Measurements from ENCODE around the gene FKBP1A. TPM values are rescaled to one million over a fixed set of nuclear protein-coding genes. Genes with fewer than 3 reads are reported as not detected.
"Not testable (repeated sequence)": the region's sequence is repeated elsewhere in the genome, so short reads cannot be mapped to it uniquely, and the experiment has no call there.

FKBP1A gene
- total and polyA plus RNA-seq, 2 experiments from 2014 or later, result 95.1 to 162 TPM

DNA sequence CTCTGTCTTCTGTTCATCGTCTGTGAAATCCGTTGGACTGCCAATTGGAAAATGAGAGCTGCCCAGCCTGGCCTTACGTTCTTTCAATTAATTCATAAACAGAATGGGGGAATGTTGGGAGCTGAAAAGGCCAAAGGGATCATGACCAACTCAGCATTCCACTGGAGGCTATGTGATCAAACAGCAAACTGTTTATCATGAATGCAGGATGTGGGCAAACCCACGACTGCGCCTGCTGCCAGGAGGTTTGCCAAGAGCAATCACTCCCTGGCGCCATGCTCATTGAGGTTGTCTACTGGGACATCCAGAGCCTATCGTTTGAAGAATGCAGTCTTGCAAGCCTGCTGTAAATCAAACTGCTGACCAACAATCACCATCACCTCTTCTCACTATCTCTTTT lies 9.3 kb upstream of the FKBP1A start:
- TF ChIP-seq, protein P1, sequence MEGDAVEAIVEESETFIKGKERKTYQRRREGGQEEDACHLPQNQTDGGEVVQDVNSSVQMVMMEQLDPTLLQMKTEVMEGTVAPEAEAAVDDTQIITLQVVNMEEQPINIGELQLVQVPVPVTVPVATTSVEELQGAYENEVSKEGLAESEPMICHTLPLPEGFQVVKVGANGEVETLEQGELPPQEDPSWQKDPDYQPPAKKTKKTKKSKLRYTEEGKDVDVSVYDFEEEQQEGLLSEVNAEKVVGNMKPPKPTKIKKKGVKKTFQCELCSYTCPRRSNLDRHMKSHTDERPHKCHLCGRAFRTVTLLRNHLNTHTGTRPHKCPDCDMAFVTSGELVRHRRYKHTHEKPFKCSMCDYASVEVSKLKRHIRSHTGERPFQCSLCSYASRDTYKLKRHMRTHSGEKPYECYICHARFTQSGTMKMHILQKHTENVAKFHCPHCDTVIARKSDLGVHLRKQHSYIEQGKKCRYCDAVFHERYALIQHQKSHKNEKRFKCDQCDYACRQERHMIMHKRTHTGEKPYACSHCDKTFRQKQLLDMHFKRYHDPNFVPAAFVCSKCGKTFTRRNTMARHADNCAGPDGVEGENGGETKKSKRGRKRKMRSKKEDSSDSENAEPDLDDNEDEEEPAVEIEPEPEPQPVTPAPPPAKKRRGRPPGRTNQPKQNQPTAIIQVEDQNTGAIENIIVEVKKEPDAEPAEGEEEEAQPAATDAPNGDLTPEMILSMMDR (IDR thresholded peaks at IDR 0.05; ENCODE audit: low read depth, low read length), result no peak
- peaks cover 30% of the 10 kb centered on the region for H3K27me3 ChIP-seq
- no peaks in the 10 kb centered on the region for H3K9me3 ChIP-seq (ENCODE audit: low read depth)
- H3K27ac ChIP-seq, result no peak overlapping the region
- H3K36me3 ChIP-seq, result no peaks in the 10 kb centered on the region
- no peak overlapping the region for H3K4me3 ChIP-seq
- DNase-seq (ENCODE audit: low read depth in 1 of 2, low spot score in 1 of 2), result peak in 1 of 2 donors; percentile 67
- no peaks in the 10 kb centered on the region for H3K4me1 ChIP-seq (ENCODE audit: low read depth)

DNA sequence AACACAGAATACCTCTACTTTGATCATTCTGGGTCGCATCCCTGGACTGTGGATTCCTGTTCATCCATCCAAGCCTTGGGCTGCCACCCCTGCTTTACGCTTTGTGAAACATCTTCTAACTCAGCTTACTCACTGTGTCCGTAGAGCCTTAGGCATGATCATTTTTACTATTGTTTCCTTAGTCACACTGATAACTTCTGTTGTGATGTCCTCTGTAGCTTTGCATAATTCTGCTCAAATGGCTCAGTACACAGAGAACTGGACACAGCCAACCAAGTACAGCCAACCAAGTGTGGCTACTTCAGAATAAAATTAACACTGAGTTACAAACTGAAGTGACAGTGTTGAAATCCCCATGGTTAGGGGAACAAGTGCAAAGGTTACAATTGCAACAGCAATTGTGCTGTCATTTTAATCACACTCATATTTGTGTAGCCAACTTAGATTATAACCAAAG lies 8.6 kb upstream of the FKBP1A start:
- Histone ChIP-seq H3K4me1 (ENCODE audit: low read depth) (no peaks in the 10 kb centered on the region), H3K27ac (no peak overlapping the region), H3K4me3 (no peak overlapping the region), H3K9me3 (ENCODE audit: low read depth) (no peaks in the 10 kb centered on the region), H3K27me3 (peaks cover 36% of the 10 kb centered on the region), H3K36me3 (no peaks in the 10 kb centered on the region)
- DNase-seq (ENCODE audit: low read depth in 1 of 2, low spot score in 1 of 2), result no peak
- TF ChIP-seq, protein P1 (IDR thresholded peaks at IDR 0.05; ENCODE audit: low read depth, low read length), result no peak

DNA sequence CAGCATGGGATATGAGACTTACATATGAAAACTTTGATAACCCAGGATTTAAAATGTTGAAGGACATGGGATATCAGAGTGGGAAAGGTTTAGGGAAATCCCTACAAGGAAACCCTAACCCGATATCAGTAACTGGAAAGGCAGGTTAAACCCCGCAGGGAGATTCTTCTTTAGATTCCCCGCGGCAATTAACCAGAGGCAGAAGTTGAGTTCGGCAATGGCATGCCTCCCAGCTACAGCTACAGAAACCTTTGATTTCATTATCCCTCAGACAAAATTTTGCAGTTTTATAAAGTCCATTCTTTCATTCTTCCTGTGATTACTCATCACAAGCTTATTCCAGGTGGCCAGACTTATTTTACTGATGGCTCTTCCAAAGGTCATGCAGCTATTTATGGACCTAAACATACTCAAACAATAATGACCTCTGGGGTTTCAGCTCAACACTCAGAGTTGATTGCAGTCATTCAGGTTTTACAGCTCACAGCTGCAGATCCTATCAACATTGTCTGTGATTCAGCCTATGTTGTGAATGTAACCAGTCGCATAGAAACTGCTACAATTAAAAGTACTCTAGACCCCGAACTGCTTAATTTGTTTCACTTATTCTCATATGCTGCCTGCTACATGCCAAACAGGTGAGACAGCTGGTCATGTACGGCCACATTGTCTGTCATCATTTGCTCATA lies 7.0 kb upstream of the FKBP1A start:
- H3K4me3 ChIP-seq; H3K27ac ChIP-seq; H3K4me1 ChIP-seq (ENCODE audit: low read depth); H3K9me3 ChIP-seq (ENCODE audit: low read depth); H3K36me3 ChIP-seq: not testable (repeated sequence)
- H3K27me3 ChIP-seq, result peaks cover 49% of the 10 kb centered on the region
- peak in 1 of 2 donors; percentile 35 for DNase-seq (ENCODE audit: low read depth in 1 of 2, low spot score in 1 of 2)

DNA sequence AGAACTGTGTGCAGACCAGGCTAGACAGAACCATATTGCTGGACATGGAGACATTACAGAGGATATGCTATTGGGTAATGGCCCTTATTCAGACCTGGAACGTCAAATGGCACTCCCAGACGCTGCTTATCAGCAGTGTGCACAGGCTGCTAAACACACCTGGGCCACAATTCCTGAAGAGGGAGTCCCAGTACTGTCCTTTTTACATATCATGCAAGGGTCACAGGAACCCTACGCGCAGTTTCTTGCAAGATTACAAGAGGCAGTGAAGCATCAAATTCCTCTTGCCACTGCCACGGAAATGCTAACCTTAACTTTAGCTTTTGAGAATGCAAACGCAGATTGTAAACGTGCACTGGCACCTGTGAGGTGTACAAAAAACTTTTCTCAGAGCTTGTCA lies 5.3 kb upstream of the FKBP1A start:
- not testable (repeated sequence) for H3K27ac ChIP-seq; H3K9me3 ChIP-seq (ENCODE audit: low read depth); H3K36me3 ChIP-seq; H3K4me1 ChIP-seq (ENCODE audit: low read depth); DNase-seq (ENCODE audit: low read depth in 1 of 2, low spot score in 1 of 2); H3K4me3 ChIP-seq
- peaks cover 60% of the 10 kb centered on the region for H3K27me3 ChIP-seq

DNA sequence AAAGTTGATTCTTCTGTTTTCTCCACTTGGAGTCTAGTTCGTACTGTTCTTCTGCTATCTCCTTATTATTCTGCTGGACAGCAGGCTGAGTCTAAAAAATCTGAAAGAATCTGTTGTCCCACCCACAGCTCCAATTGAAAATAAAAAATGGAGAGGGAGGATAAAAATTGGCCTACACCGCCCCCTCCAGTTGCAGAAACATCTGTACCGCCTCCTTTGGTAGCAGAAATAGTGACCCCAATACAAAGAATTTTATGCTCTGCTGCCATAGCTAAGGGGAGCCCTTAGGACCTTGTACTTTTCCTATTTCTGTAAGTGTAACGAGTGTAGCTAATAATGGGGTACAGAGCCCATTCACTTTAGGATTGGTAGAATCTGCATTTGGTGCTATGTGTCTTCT lies 4.9 kb upstream of the FKBP1A start:
- Histone ChIP-seq H3K4me1 (ENCODE audit: low read depth) (no peaks in the 10 kb centered on the region), H3K27me3 (peaks cover 57% of the 10 kb centered on the region), H3K27ac (no peak overlapping the region), H3K9me3 (ENCODE audit: low read depth) (no peaks in the 10 kb centered on the region), H3K4me3 (no peak overlapping the region), H3K36me3 (no peaks in the 10 kb centered on the region)
- TF ChIP-seq, protein P1 (IDR thresholded peaks at IDR 0.05; ENCODE audit: low read depth, low read length), result peak; percentile 39
- DNase-seq (ENCODE audit: low read depth in 1 of 2, low spot score in 1 of 2), result peak in 1 of 2 donors; percentile 39

DNA sequence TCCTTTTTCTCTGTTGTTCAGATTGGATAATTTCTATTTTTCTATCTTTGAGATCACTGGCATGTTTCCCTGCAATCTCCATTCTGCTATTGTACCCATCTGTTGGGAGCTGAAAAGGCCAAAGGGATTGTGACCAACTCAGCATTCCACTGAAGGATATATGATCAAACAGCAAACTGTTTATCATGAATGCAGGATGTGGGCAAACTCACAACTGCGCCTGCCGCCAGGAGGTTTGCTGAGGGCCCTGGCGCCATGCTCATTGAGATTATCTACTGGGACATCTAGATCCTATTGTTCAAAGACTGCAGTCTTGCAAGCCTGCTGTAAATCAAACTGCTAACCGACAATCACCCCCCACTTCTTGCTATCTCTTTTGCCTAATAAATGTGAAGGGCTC lies 3.8 kb upstream of the FKBP1A start:
- H3K27me3 ChIP-seq, result peaks cover 57% of the 10 kb centered on the region
- no peaks in the 10 kb centered on the region for H3K36me3 ChIP-seq
- no peak overlapping the region for H3K27ac ChIP-seq
- DNase-seq (ENCODE audit: low read depth in 1 of 2, low spot score in 1 of 2), result no peak
- TF ChIP-seq, protein P1 (IDR thresholded peaks at IDR 0.05; ENCODE audit: low read depth, low read length), result no peak
- H3K9me3 ChIP-seq (ENCODE audit: low read depth), result no peaks in the 10 kb centered on the region
- H3K4me3 ChIP-seq, result no peak overlapping the region
- H3K4me1 ChIP-seq (ENCODE audit: low read depth), result peaks cover 4% of the 10 kb centered on the region
